GM19025 (cell line): ENCODE data around the gene HSCB.
"Not testable (repeated sequence)": the region's sequence is repeated elsewhere in the genome, so short reads cannot be mapped to it uniquely, and the experiment has no call there.

Experiments
- ATAC-seq: cut with Tn5 transposase; IDR thresholded peaks from one replicate; pipeline ENCODE4 v1.9.1; 2021; ENCODE audit warnings: mild to moderate bottlenecking, low read depth, moderate library complexity; ENCODE audit not compliant: unreplicated experiment

Gene HSCB

GRCh38 chr22:28737701-28738100 is 4.1 kb upstream of the HSCB start:
- ATAC-seq, result no peak

- not testable (repeated sequence) for ATAC-seq
Observed at GRCh38 chr22:28738876-28739275, 3.0 kb upstream of the HSCB start.

- ATAC-seq, result no peak
Observed at GRCh38 chr22:28741200-28741784, 547 bp upstream of the HSCB start.

- ATAC-seq, result no peak
Observed at GRCh38 chr22:28742562-28742962, 723 bp downstream of the HSCB start.

DNA sequence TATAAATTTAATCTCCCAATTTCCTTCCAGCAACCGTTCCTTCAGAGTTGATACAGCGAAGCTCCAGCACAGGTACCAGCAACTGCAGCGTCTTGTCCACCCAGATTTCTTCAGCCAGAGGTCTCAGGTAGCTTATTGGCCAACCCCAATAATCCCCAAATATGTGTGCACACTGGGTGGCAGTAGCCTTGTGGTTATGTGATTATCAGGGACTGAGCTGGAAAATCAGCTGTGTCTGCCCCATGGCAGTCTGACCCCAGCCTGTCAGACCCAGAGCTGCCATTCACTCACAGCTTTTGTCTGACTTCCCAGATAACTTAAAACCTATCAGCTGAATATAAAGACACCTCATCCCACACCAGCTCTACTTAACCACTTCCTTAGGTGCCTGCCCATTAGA is 2.0 kb downstream of the HSCB start:
- ATAC-seq, result no peak

GRCh38 chr22:28750471-28750881 is 8.6 kb downstream of the HSCB start:
- ATAC-seq, result no peak

DNA sequence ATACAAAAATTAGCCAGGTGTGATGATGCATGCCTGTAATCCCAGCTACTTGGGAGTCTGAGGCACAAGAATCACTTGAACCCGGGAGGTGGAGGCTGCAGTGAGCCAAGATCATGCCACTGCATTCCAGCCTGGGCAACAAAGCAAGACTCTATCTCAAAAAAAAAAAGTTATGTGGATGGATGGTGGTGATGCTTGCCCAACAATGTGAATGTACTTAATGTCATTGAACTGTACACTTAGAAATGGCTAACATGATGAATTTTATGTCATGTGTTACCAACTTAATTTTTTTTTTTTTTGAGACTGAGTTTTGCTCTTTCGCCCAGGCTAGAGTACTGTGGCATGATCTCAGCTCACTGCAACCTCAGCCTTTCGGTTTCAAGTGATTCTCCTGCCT is 12.7 kb downstream of the HSCB start:
- not testable (repeated sequence) for ATAC-seq

GRCh38 chr22:28759861-28760560 is 18.2 kb downstream of the HSCB start:
- no peak for ATAC-seq

DNA sequence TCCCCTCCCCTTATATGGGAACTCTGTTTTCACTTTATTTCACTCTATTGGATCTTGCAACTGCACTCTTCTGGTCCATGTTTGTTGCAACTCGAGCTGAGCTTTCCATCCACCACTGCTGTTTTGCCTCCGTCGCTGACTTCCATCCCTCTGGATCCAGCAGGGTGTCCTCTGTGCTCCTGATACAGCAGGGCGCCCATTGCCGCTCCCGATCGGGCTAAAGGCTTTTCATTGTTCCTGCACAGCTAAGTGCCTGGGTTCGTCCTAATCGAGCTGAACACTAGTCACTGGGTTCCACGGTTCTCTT is 19.6 kb downstream of the HSCB start:
- no peak for ATAC-seq

GRCh38 chr22:28762000-28762399 is 20.2 kb downstream of the HSCB start:
- ATAC-seq, result not testable (repeated sequence)

- ATAC-seq, result no peak
Observed at GRCh38 chr22:28766628-28767027, 24.8 kb downstream of the HSCB start.

DNA sequence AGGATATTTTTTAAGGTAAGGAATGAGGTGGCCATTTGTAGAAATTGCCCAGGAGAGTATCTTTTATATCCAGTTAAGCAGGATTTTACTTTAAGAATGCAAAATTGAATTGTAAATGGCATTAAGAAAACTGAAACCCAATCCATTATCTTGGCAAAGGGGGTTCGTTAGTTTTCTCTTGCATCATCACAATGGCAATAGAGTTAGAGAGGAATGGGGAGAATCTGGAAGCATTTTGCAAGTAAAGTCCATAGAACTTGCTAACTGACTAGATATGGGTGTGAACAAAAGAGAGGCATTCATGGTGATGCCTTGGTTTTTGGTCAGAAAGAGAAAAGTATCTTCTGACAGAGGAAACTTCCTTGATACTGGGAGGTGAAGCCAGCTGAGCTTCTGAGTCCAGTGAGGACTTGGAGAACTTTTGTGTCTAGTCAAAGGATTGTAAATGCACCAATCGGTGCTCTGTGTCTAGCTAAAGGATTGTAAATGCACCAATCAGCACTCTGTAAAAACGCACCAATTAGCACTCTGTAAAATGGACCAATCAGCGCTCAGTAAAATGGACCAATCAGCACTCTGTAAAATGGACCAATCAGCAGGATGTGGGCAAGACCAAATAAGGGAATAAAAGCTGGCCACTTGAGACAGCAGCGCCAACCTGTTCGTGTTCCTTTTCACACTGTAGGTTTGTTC is 27.0 kb downstream of the HSCB start:
- no peak for ATAC-seq

DNA sequence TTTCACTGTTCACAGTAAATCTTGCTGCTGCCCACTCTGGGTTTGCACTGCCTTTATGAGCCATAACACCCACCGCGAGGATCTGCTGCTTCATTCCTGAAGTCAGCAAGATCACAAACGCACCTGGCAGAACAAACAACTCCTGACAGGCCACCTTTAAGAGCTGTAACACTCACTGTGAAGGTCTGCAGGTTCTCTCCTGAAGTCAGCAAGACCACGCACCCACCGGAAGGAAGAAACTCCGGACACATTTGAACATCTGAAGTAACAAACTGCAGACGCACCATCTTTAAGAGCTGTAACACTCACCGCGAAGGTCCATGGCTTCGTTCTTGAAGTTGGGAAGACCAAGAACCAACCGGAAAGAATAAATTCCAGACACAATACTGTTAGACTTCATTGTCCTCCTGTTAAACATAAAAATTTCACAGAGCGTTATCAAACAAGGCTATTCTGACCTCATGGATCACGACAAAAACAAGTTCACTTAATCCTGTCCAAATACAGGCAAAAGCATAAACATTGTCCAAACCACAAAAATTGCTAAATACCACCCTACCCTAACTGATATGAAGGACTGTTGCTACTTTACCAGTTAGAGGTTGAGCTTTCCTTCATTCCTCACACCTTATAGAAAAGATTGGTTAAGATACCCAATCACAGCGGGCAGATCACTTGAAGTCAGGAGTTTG is 27.7 kb downstream of the HSCB start:
- no peak for ATAC-seq

DNA sequence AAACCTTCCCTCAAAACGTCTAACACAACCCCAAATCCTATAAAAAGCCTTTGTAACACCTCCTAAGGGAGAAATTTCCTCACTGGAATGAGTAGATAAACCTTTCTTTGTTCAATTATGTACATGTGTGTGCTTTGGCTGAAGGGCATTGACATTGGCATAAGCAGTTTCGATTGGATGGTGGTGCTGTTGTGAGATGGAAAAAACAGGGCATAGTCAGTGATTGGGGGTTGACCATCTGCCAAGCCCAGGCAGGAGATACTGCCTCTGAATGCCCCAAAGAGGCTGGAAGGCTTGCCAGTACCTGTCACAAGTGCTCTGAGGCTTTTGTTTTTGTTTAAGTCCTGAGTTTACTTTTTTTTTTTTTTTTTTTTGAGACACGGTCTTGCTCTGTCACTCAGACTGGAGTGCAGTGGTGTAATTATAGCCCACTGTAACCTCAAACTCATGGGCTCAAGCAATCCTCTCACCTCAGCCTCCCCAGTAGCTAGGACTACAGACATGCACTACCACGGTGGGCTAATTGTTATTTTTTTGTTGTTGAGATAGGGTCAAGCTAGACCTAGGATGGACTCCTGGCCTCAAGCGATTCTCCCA is 29.5 kb downstream of the HSCB start:
- ATAC-seq, result no peak

DNA sequence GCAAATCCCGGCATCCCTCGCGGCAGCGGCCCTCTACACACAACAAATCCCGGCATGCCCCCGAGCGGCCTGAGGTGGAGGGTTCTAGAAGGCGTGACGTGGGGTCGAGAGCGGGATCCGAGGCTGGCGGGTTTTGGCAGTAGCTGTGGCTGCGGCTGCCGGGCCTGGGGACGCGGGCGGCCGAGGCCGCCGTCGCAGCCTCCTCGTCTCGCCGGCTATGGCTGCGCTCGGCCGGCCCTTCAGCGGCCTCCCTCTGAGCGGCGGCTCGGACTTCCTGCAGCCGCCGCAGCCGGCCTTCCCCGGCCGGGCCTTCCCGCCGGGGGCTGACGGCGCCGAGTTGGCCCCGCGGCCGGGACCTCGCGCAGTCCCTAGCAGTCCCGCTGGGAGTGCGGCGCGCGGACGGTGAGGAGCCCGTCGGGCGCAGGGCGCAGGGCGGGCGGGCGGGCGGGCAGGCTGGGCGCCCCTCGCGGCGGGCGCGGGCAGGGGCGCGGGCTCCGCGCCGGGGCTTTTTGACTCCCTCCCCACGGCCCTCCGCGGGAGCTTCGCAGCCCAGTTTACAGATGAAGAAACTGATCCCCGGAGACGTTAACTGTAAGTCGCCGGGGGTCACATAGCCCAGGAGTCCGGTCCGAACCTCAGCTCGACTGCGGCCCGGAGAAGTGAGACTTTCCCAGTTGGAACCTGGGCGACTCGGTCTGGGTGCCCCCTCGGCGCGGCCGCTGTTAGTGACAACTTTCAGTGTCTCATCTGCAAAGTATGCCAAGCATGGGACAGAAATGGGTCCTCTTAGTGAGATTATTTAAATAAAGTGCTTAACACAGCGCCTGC is 31.0 kb downstream of the HSCB start, which contains the start of gene CCDC117:
Gene CCDC117 (plus strand): TSS at position 63 of the 828 bp plus-strand sequence. CDS start 155 bp downstream, at position 218.
- ATAC-seq, result peak; percentile 87

DNA sequence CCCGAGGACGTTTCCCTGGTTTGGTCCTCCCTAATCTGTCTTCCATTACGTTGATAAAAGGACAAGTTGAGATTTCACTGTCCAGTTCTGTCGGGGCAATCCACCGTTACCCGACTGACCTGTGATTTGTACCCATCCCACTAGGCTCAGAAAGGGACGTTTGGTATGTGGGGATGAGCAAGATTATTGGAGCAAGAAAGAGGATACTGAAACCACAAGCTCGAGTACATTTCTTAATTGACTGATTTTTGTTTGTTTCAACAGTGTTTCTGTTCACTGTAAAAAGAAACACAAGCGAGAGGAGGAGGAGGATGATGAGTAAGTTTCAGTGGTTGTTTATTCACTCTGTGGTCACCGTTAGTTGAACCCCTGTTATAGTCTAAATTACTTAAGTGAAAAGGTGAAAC is 31.6 kb downstream of the HSCB start:
- ATAC-seq, result no peak

DNA sequence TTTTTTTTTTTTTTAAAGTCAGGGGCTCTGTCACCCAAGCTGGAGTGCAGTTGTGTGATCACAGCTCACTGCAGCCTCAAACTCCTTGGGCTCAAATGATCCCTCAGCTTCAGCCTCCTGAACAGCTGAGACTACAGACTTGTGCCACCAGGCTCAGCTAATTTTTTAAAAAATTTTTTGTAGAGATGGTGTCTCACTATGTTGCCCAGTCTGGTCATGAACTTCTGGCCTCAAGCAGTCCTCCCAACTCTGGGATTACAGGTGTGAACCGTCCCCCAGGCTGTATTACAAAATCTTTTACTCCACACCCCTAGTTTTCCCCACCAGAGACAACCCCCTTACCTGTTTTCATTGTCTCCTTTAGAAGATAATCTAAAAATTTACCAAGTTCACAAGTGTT is 32.5 kb downstream of the HSCB start:
- ATAC-seq, result no peak

- ATAC-seq, result no peak
Observed at GRCh38 chr22:28779833-28780232, 38.0 kb downstream of the HSCB start.

DNA sequence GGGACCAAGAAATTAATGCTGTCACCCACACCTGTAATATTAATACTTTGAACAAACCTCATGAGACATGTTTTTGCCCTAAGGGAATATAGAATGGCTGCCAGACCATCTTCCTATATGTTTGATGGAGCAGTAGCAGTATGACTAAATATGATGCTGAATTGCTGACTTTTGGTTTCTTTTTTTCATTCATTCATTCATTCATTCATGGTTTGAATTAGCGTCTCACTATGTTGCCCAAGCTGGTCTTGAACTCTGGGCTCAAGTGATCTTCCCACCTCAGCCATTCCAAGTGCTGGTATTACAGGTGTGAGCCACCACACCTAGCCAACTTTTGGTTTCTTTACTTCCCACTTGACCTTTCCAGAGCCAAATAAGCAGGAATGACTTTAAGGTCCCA is 38.5 kb downstream of the HSCB start:
- no peak for ATAC-seq
